Measurements from ENCODE around the gene C2CD2L. TPM values are rescaled to one million over a fixed set of nuclear protein-coding genes. Genes with fewer than 3 reads are reported as not detected.
A peak's percentile ranks its signal among the peaks of the same experiment; 100 is the strongest.

Gene C2CD2L
- polyA plus RNA-seq, 3 donors: 3.8 to 60.2 (median 6.4) TPM

DNA sequence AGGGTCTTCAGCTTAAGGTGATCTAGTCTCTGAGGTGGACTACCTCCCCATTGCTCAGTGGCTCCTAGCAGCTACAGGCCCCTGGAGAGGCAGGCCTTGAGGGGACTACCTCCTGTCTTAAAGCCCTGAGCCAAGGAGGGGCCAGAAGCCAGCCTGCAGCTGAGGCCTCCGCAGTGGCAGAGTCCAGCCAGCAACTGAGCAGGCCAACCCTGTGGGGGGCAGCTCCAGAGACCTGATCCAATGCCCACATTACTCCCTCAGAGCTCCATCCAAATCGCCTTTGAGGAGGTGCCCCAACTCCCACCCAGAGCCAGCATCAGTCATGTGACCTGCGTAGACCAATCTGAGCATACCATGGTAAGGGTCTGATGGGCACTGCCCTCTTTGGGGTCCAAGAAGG is 2.7 kb downstream of the C2CD2L start:
- intact Hi-C loops (cut with micrococcal nuclease): loop anchor here in 1 of 2 donors (5.0 kb wide), 1 partner anchor 183 kb away; the partner anchor contains the start of gene BCL9L
- peaks cover 70% of the 10 kb centered on the region for H3K79me2 ChIP-seq (ENCODE audit: insufficient read depth, low read length)
- peaks cover 45 to 65% of the 10 kb centered on the region in 2 donors for H3K4me1 ChIP-seq (ENCODE audit: control insufficient read depth in 1 of 2, insufficient read depth in 2 of 2, low read length in 2 of 2)
- no peak overlapping the region for H2AFZ ChIP-seq (ENCODE audit: insufficient read depth, low read depth, low read length, poor library complexity, severe bottlenecking)
- no peaks in the 10 kb centered on the region for H3K27me3 Mint-ChIP-seq (ENCODE audit: low read depth in 3 of 3)
- DNase-seq: no peak
- H4K20me1 ChIP-seq (ENCODE audit: insufficient read depth, low read length): peaks cover 50% of the 10 kb centered on the region
- H3K4me2 ChIP-seq (replicated peaks; ENCODE audit: extremely low read depth, low read length, poor library complexity, severe bottlenecking): peak overlapping the region; percentile 90
- peaks cover 51 to 55% of the 10 kb centered on the region in 2 donors for H3K36me3 ChIP-seq (replicated peaks in 1 of 2; ENCODE audit: control insufficient read depth in 1 of 2, insufficient read depth in 2 of 2, low read length in 2 of 2)
- peak overlapping the region in 1 of 3 experiments; percentile 93 for H3K4me3 ChIP-seq (replicated peaks in 1 of 3; ENCODE audit: low read depth in 2 of 3, low read length in 3 of 3)
- peak overlapping the region in 1 of 2 donors; percentile 97 for H3K4me3 Mint-ChIP-seq
- H3K27ac Mint-ChIP-seq: peak overlapping the region in 2 of 7 donors; percentile 15 to 54
- H3K36me3 Mint-ChIP-seq: peaks cover 49 to 59% of the 10 kb centered on the region in 2 donors
- no peak overlapping the region for H3K9ac ChIP-seq (ENCODE audit: insufficient read depth, low read length, poor library complexity, severe bottlenecking)
- TF ChIP-seq, protein P1, sequence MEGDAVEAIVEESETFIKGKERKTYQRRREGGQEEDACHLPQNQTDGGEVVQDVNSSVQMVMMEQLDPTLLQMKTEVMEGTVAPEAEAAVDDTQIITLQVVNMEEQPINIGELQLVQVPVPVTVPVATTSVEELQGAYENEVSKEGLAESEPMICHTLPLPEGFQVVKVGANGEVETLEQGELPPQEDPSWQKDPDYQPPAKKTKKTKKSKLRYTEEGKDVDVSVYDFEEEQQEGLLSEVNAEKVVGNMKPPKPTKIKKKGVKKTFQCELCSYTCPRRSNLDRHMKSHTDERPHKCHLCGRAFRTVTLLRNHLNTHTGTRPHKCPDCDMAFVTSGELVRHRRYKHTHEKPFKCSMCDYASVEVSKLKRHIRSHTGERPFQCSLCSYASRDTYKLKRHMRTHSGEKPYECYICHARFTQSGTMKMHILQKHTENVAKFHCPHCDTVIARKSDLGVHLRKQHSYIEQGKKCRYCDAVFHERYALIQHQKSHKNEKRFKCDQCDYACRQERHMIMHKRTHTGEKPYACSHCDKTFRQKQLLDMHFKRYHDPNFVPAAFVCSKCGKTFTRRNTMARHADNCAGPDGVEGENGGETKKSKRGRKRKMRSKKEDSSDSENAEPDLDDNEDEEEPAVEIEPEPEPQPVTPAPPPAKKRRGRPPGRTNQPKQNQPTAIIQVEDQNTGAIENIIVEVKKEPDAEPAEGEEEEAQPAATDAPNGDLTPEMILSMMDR (IDR thresholded peaks at IDR 0.05): no peak
- WGBS (ENCODE audit: insufficient coverage): 100% methylated on average over 3 of the region's 3 CpGs
- H3K27ac ChIP-seq (ENCODE audit: low read depth in 1 of 2, low read length in 2 of 2): peak overlapping the region in 1 of 2 donors; percentile 38
- peaks cover 60% of the 10 kb centered on the region for H3K4me1 Mint-ChIP-seq
- no peaks in the 10 kb centered on the region for H3K9me3 ChIP-seq (replicated peaks in 1 of 2; ENCODE audit: control insufficient read depth in 1 of 2, insufficient read depth in 1 of 2, low read length in 2 of 2)
- no peaks in the 10 kb centered on the region for H3K27me3 ChIP-seq (ENCODE audit: control insufficient read depth in 2 of 2, insufficient read depth in 2 of 2, low read length in 2 of 2)
- H3K9me3 Mint-ChIP-seq: no peaks in the 10 kb centered on the region

DNA sequence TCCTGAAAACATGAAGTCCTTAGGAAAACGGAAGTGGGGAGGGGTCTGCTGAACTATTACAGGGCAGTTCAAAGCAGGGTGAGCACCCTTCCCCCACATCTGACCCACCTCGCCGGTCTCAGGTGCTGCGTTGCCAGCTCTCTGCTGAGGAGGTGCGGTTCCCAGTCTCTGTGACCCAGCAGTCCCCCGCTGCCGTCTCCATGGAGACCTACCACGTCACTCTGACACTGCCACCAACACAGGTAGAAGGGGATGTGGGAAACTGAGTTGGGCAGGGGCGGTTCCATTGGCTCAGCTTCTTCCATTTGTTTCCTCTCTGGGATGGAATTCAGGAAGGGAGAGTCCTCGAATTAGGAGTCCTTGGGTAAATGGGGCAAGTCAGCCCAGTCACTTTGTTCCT is 3.3 kb downstream of the C2CD2L start:
- H3K27me3 ChIP-seq (ENCODE audit: control insufficient read depth in 2 of 2, insufficient read depth in 2 of 2, low read length in 2 of 2): no peaks in the 10 kb centered on the region
- H3K4me2 ChIP-seq (replicated peaks; ENCODE audit: extremely low read depth, low read length, poor library complexity, severe bottlenecking): no peak overlapping the region
- Mint-ChIP-seq H3K4me3 (no peak overlapping the region), H3K27ac (peak overlapping the region in 6 of 7 donors; percentile 20 to 86 (median 52)), H3K27me3 (ENCODE audit: low read depth in 3 of 3) (no peaks in the 10 kb centered on the region), H3K36me3 (peaks cover 53 to 65% of the 10 kb centered on the region in 2 donors), H3K4me1 (peaks cover 61% of the 10 kb centered on the region), H3K9me3 (no peaks in the 10 kb centered on the region)
- H3K9me3 ChIP-seq (replicated peaks in 1 of 2; ENCODE audit: control insufficient read depth in 1 of 2, insufficient read depth in 1 of 2, low read length in 2 of 2): no peaks in the 10 kb centered on the region
- H3K4me1 ChIP-seq (ENCODE audit: control insufficient read depth in 1 of 2, insufficient read depth in 2 of 2, low read length in 2 of 2): peaks cover 49 to 65% of the 10 kb centered on the region in 2 donors
- DNase-seq: no peak
- WGBS (ENCODE audit: insufficient coverage): 100% methylated on average over 2 of the region's 10 CpGs
- H3K27ac ChIP-seq (ENCODE audit: low read depth in 1 of 2, low read length in 2 of 2): peak overlapping the region in 1 of 2 donors; percentile 38
- H3K9ac ChIP-seq (ENCODE audit: insufficient read depth, low read length, poor library complexity, severe bottlenecking): no peak overlapping the region
- intact Hi-C loops (cut with micrococcal nuclease): no loop called here
- TF ChIP-seq, protein P1 (IDR thresholded peaks at IDR 0.05): no peak
- H3K4me3 ChIP-seq (replicated peaks in 1 of 3; ENCODE audit: low read depth in 2 of 3, low read length in 3 of 3): no peak overlapping the region
- peaks cover 67% of the 10 kb centered on the region for H3K79me2 ChIP-seq (ENCODE audit: insufficient read depth, low read length)
- peaks cover 51 to 56% of the 10 kb centered on the region in 2 donors for H3K36me3 ChIP-seq (replicated peaks in 1 of 2; ENCODE audit: control insufficient read depth in 1 of 2, insufficient read depth in 2 of 2, low read length in 2 of 2)
- no peak overlapping the region for H2AFZ ChIP-seq (ENCODE audit: insufficient read depth, low read depth, low read length, poor library complexity, severe bottlenecking)
- H4K20me1 ChIP-seq (ENCODE audit: insufficient read depth, low read length): peaks cover 50% of the 10 kb centered on the region
